Measurements from ENCODE around the gene LAMC1. TPM values are rescaled to one million over a fixed set of nuclear protein-coding genes. Genes with fewer than 3 reads are reported as not detected.

Gene LAMC1
- total RNA-seq: 35.5 TPM

GRCh38 chr1:183023146-183023600 lies at the start of gene LAMC1:
Gene LAMC1 (plus strand): TSS chr1:183023420. CDS start chr1:183023717, 297 bp downstream.

GRCh38 chr1:183185941-183186490 lies 162.8 kb downstream of the LAMC1 start, which contains the start of gene LAMC2:
Gene LAMC2 (plus strand): TSS chr1:183186264. CDS start chr1:183186353, 89 bp downstream.

Small RNA genes lying within 50 kb of the gene (small RNA-seq; reads per million reads assigned to genes)
- gene RNU6-41P: not detected

Other genes starting within 250 kb of the LAMC1 start
- 12.5 TPM for gene NPL, start 233.6 kb upstream of the LAMC1 start, total RNA-seq
- gene DHX9, start 184.1 kb upstream of the LAMC1 start, total RNA-seq: 223 TPM
- gene SHCBP1L, start 70.3 kb upstream of the LAMC1 start, total RNA-seq: 0.23 TPM
- 5.3 TPM for gene LAMC2, start 162.8 kb downstream of the LAMC1 start, total RNA-seq